ENCODE data around the gene ACSS3.
A peak's percentile ranks its signal among the peaks of the same experiment; 100 is the strongest.

Gene ACSS3

DNA sequence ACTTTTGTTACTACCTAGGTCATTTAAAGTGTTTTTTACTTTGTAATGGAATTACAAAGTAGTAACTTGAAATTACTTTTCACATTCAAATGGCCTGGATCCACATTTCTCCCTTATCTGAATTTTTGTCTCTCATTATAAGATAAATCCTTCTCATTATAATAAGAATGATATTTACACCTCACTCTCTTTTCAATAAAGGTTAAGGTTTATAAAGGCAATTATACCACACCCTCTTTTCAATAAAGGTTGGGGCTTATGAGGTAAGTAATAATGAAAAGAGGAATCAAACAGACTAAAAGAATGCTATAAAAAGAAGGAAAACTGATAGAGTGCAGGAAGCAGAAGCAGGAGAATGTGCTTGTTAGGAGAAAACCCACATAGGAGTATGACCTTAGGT lies 210.8 kb downstream of the ACSS3 start:
- H3K36me3 ChIP-seq (ENCODE audit: control insufficient read depth, insufficient read depth, low read length) = no peaks in the 10 kb centered on the region
- DNase-seq (ENCODE audit: extremely low read depth, insufficient read length) = no peak
- no peak overlapping the region for H3K4me3 ChIP-seq (replicated peaks; ENCODE audit: low read depth, low read length)
- H3K27me3 ChIP-seq (replicated peaks; ENCODE audit: control insufficient read depth, insufficient read depth, low read length) = no peaks in the 10 kb centered on the region
- TF ChIP-seq, protein P1, sequence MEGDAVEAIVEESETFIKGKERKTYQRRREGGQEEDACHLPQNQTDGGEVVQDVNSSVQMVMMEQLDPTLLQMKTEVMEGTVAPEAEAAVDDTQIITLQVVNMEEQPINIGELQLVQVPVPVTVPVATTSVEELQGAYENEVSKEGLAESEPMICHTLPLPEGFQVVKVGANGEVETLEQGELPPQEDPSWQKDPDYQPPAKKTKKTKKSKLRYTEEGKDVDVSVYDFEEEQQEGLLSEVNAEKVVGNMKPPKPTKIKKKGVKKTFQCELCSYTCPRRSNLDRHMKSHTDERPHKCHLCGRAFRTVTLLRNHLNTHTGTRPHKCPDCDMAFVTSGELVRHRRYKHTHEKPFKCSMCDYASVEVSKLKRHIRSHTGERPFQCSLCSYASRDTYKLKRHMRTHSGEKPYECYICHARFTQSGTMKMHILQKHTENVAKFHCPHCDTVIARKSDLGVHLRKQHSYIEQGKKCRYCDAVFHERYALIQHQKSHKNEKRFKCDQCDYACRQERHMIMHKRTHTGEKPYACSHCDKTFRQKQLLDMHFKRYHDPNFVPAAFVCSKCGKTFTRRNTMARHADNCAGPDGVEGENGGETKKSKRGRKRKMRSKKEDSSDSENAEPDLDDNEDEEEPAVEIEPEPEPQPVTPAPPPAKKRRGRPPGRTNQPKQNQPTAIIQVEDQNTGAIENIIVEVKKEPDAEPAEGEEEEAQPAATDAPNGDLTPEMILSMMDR (IDR thresholded peaks at IDR 0.05; ENCODE audit: insufficient read depth, low read length, poor library complexity, severe bottlenecking) = no peak

DNA sequence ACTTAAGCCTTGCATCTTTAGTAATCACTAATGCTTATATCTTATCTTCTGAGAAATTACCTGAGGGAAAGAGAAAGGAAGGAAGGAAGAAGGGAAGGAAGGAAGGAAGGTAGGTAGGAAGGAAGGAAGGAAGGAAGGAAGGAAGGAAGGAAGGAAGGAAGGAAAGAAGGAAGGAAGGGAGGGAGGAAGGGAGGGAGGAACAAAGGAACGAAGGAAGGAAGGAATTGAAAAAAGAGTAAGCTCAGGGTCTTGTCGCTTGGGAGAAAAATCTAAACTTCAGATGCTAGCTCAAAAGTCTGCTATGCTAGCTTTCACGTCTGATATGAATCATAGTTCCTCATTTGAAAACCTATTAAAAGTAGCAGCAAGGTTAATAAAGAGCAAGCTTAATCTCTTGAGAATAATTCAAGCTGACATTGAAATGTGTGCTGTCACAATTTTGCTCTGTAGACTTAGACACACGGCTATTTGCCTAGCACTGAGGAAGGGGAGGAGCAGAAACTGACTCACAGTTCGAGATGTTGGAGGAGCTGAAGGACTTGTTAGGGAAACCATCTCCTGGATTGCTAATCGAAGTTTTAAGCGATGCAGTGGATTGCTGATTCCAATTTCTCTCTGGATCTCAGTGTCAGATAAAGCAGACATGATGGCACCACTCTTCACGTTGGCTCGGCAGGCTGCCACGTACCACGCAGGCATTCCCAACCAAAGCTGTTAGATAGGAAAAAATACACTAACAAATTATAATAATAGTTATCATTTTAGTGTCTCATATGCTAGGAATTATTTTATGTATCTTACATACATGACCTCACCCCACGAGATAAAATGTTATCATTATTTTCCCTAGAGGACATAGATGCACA lies 216.7 kb downstream of the ACSS3 start:
- DNase-seq (ENCODE audit: extremely low read depth, insufficient read length) = peak; percentile 26
- H3K4me3 ChIP-seq (replicated peaks; ENCODE audit: low read depth, low read length) = no peak overlapping the region
- no peaks in the 10 kb centered on the region for H3K36me3 ChIP-seq (ENCODE audit: control insufficient read depth, insufficient read depth, low read length)
- TF ChIP-seq, protein P1 (IDR thresholded peaks at IDR 0.05; ENCODE audit: insufficient read depth, low read length, poor library complexity, severe bottlenecking) = no peak
- H3K27me3 ChIP-seq (replicated peaks; ENCODE audit: control insufficient read depth, insufficient read depth, low read length) = no peaks in the 10 kb centered on the region

DNA sequence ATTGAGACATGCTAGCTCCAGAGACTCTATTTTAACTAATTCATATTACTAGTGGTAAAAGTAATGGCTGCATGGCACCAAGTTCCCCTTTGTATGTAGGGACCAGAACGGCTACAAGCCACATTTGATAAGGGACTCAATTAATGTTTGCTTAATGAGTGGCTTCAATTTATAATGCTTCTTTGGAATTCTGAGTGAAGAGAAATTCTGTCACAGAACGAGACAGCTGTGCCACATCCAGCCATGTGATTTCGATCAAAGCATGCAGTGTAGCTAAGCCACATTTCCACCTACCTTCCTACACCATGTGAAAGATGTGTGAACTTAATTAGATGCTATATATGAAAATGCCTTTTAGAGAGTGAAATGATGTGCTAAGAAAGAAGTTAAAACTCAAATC lies 217.4 kb downstream of the ACSS3 start:
- Histone ChIP-seq H3K4me3 (replicated peaks; ENCODE audit: low read depth, low read length) (no peak overlapping the region), H3K27me3 (replicated peaks; ENCODE audit: control insufficient read depth, insufficient read depth, low read length) (no peaks in the 10 kb centered on the region)

DNA sequence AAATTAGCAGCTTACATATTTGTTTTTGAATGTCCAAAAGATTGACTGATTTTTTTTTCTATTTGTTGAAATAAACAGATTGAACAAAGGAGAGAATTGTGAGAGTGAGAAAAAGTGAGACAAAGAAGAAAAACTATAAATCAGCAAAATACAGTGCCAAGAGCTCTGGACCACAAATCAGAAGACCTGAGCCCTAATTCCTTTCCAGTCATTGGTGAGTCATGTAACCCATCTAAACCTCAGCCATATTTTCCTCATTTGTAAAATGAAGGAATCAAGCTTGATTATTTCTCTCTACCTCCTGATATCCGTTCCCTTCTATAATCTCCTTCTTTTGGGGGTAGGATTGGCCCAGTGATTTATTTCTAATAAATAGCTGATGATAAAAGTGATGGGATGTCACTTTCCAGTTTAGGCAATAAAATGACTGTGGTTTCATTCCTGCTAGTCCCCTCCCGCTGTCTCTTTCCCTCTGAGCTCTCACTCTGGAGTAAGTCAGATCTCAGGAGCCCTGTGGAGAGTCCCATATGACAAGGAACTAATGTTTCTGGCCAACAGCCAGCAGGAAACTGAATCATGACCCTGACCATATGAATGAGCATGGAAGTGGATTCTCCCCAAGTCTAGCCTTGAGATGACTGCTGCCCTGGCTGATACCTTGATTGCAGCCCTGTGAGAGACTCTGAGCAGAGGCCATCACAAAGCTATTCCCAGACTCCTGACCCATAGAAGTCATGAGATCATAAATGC lies 218.9 kb downstream of the ACSS3 start:
- no peak for DNase-seq (ENCODE audit: extremely low read depth, insufficient read length)
- no peak overlapping the region for H3K4me3 ChIP-seq (replicated peaks; ENCODE audit: low read depth, low read length)
- no peaks in the 10 kb centered on the region for H3K27me3 ChIP-seq (replicated peaks; ENCODE audit: control insufficient read depth, insufficient read depth, low read length)
- H3K36me3 ChIP-seq (ENCODE audit: control insufficient read depth, insufficient read depth, low read length) = no peaks in the 10 kb centered on the region
- TF ChIP-seq, protein P1 (IDR thresholded peaks at IDR 0.05; ENCODE audit: insufficient read depth, low read length, poor library complexity, severe bottlenecking) = no peak

More for the DNA sequence above, 217.4 kb downstream of the ACSS3 start:
- DNase-seq (ENCODE audit: extremely low read depth, insufficient read length) = no peak
- TF ChIP-seq, protein P1 (IDR thresholded peaks at IDR 0.05; ENCODE audit: insufficient read depth, low read length, poor library complexity, severe bottlenecking) = no peak
- no peaks in the 10 kb centered on the region for H3K36me3 ChIP-seq (ENCODE audit: control insufficient read depth, insufficient read depth, low read length)

DNA sequence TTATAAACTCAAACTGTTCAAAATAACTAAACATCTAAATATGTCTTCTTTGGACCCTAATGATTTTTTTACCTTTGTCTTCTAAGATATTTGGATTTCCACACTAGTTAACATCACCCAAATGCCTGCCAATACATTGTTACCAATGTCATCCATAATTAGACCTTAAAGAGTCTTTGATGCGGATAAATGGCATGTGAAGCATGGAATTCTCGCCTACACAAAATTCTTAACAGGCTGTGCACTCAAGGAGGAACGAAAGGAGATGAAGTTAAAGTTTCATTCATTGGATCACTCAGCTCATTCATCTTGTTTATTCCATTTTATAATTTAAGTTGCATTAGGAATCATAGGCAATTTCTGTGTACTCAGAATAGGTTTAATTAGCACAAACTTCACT lies 219.7 kb downstream of the ACSS3 start:
- Histone ChIP-seq H3K27me3 (replicated peaks; ENCODE audit: control insufficient read depth, insufficient read depth, low read length) (no peaks in the 10 kb centered on the region), H3K4me3 (replicated peaks; ENCODE audit: low read depth, low read length) (no peak overlapping the region), H3K36me3 (ENCODE audit: control insufficient read depth, insufficient read depth, low read length) (no peaks in the 10 kb centered on the region)
- no peak for DNase-seq (ENCODE audit: extremely low read depth, insufficient read length)
- TF ChIP-seq, protein P1 (IDR thresholded peaks at IDR 0.05; ENCODE audit: insufficient read depth, low read length, poor library complexity, severe bottlenecking) = no peak

Measured in GM06990 (cell line).